Heart right ventricle (tissue), 16 donors: ENCODE measurements around the gene ACTL10. TPM values are rescaled to one million over a fixed set of nuclear protein-coding genes. Genes with fewer than 3 reads are reported as not detected.
A peak's percentile ranks its signal among the peaks of the same experiment; 100 is the strongest.
"Not testable (repeated sequence)": the region's sequence is repeated elsewhere in the genome, so short reads cannot be mapped to it uniquely, and the experiment has no call there.

ENCODE experiments used
- ATAC-seq, 8 donors: fragments of 200-7000 bp; cut with Tn5 transposase; one replicate each; pipeline ENCODE4 v1.9.1; 2020; ENCODE audit warnings: mild to moderate bottlenecking in 8 of 8, moderate library complexity in 8 of 8, moderate number of reproducible peaks in 1 of 8
- DNase-seq, 2 donors: peaks; one replicate each; pipeline ENCODE4 v3.0.0-alpha.2; 2020
- H3K27ac ChIP-seq, 10 donors: fragments of 200-600 bp; sonication (generic) in 2 of 10; one replicate each; pipeline versions ENCODE4 v1.5.0 to v1.8.0; 2020 to 2022; ENCODE audit warnings: mild to moderate bottlenecking in 3 of 10
- H3K27me3 ChIP-seq, 7 donors: fragments of 200-600 bp; one replicate each; pipeline ENCODE4 v1.8.0; 2021 to 2022; ENCODE audit warnings: mild to moderate bottlenecking in 2 of 7
- H3K36me3 ChIP-seq, 9 donors: fragments of 200-600 bp; sonication (generic) in 1 of 9; one replicate each; pipeline versions ENCODE4 v1.5.0 to v1.8.0; 2020 to 2022; ENCODE audit warnings: mild to moderate bottlenecking in 2 of 9
- H3K4me1 ChIP-seq, 9 donors: fragments of 200-600 bp; sonication (generic) in 1 of 9; one replicate each; pipeline versions ENCODE4 v1.5.0 to v1.8.0; 2020 to 2022; ENCODE audit warnings: mild to moderate bottlenecking in 4 of 9
- H3K4me3 ChIP-seq, 10 donors: fragments of 200-600 bp; sonication (generic) in 2 of 10; one replicate each; pipeline versions ENCODE4 v1.5.0 to v1.8.0; 2020 to 2022; ENCODE audit warnings: mild to moderate bottlenecking in 7 of 10, moderate library complexity in 2 of 10
- H3K9me3 ChIP-seq, 11 donors: fragments of 200-600 bp in 10 of 11; sonication (generic) in 2 of 11; one replicate each; pipeline versions ENCODE4 v1.5.0 to v1.8.0; 2013 to 2022; ENCODE audit warnings: mild to moderate bottlenecking in 2 of 11, control low read depth in 1 of 11, moderate library complexity in 1 of 11
- WGBS, 2 donors: extraction: QIAGEN DNeasy Blood & Tissue Kit; methylation state at CpG; one replicate each; pipeline ENCODE4 v1.1.7; 2013; ENCODE audit warnings: inconsistent platforms in 1 of 2; 5-methylcytosine and 5-hydroxymethylcytosine counted together
- intact Hi-C, 10 donors: fragments of 100-400 bp; cut with DNase I; formaldehyde crosslinking; loops; one replicate each; pipeline versions ENCODE4 v1.11.1 to v1.14.2; 2022
- polyA plus RNA-seq, 2 donors: library from polyadenylated mRNA; stranded (reverse); fragments of 200-250 nt; gene quantifications; one replicate each; pipeline ENCODE4 v1.2.3, GENCODE V29; 2013
- total RNA-seq, 10 donors: library from RNA; stranded (reverse); fragmentation: NEBNext Ultra II Directional in 3 of 10; extraction: Animal tissue kit (Norgen Biotek cat#: 25700) in 3 of 10; gene quantifications; one replicate each; pipeline versions ENCODE4 v1.2.1 to v1.2.4, GENCODE V29; 2021 to 2023
- TF ChIP-seq, protein P1 (sequence below), 9 donors: fragments of 200-600 bp; sonication (generic) in 2 of 9; IDR thresholded peaks; one replicate each; pipeline versions ENCODE4 v1.5.0 to v1.8.0; 2021 to 2022; ENCODE audit warnings: antibody characterized with exemption in 9 of 9, mild to moderate bottlenecking in 5 of 9, moderate library complexity in 1 of 9
- donor health status: Arrhythmogenic right ventricular cardiomyopathy.
- donor health status: ischemic (EF 13 %, LVEDD 7.1; RV severe dilation, severe dysfunction).
- donor health status: healthy with polysubstance abuse.
- donor health status: DM: no; HTN: yes; CAD: no.
- donor health status: DM: no; HTN: no; CAD: no.
- donor health status: ischemic (EF 25% LVEDD 6.9; RV normal size, moderate dysfunction).
- donor health status: ischemic (EF 25% LVEDD 5.7; RV mildly dilated, moderate dysfunction).
- donor health status: healthy.
- donor health status: DM: yes; HTN: yes; CAD: no.
- donor health status: Ischemic cardiomyopathy.
- donor health status: ischemic (EF 35%, LVEDD 5.7; RV mildly dilated, moderate dysfunction).
- donor health status: nonischemic (EF 11% LVEDD 7.7; RV severe dilation, severe dysfunction).
- donor health status: DM: yes; HTN: yes; CAD: no.
- donor health status: PGD.
- donor health status: ischemic (EF 29% LVEDD 5.4; RV normal size, mild dysfunction).
- donor health status: nonischemic (EF 23%, LVEDD 6.1; RV moderate dilation, normal function).

ACTL10 gene
- total and polyA plus RNA-seq, 12 donors, result 0.11 to 1.2 (median 0.30) TPM; not detected in 4

DNA sequence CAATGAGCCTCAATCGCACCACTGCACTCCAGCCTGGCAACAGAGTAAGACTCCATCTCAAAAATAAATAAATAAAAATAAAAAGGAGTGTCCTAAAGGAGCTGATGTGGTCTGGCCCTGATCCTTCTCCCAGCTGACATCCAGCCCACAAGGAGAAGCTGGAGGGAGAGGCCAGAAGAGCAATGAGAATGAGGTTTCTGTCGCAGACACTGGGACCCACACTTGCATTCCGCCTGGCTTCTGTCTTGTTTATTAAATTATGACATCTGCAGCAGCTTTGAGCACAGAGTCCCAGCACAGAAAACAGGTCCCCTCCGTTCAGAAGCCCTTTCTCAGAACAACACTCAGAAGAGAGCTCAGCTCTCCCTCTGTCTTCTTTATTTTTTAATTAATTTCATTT lies 29.7 kb downstream of the ACTL10 start:
- H3K27ac ChIP-seq, result peak overlapping the region in 2 of 10 donors; percentile 16 to 34
- no peaks in the 10 kb centered on the region for H3K36me3 ChIP-seq

GRCh38 chr20:33697129-33697528 lies 30.4 kb downstream of the ACTL10 start:
- DNase-seq, result peak in 1 of 2 donors; percentile 43
- Histone ChIP-seq H3K4me3 (no peak overlapping the region), H3K9me3 (no peaks in the 10 kb centered on the region), H3K27me3 (no peaks in the 10 kb centered on the region), H3K27ac (peak overlapping the region in 3 of 10 donors; percentile 16 to 50 (median 47)), H3K4me1 (peaks cover 0 to 31% (median 10%) of the 10 kb centered on the region in 9 donors), H3K36me3 (no peaks in the 10 kb centered on the region)
- intact Hi-C loops, result no loop called here
- TF ChIP-seq, protein P1, sequence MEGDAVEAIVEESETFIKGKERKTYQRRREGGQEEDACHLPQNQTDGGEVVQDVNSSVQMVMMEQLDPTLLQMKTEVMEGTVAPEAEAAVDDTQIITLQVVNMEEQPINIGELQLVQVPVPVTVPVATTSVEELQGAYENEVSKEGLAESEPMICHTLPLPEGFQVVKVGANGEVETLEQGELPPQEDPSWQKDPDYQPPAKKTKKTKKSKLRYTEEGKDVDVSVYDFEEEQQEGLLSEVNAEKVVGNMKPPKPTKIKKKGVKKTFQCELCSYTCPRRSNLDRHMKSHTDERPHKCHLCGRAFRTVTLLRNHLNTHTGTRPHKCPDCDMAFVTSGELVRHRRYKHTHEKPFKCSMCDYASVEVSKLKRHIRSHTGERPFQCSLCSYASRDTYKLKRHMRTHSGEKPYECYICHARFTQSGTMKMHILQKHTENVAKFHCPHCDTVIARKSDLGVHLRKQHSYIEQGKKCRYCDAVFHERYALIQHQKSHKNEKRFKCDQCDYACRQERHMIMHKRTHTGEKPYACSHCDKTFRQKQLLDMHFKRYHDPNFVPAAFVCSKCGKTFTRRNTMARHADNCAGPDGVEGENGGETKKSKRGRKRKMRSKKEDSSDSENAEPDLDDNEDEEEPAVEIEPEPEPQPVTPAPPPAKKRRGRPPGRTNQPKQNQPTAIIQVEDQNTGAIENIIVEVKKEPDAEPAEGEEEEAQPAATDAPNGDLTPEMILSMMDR (IDR thresholded peaks at IDR 0.05), result no peak
- 73% methylated on average over 8 of the region's 8 CpGs for WGBS, 2 donors
- ATAC-seq, result peak; percentile 35 to 82 (median 77)

More for the DNA sequence above, 29.7 kb downstream of the ACTL10 start:
- H3K9me3 ChIP-seq, result no peaks in the 10 kb centered on the region
- 78 to 82% methylated on average over 4 of the region's 4 CpGs for WGBS, 2 donors
- no peak for ATAC-seq
- no peak overlapping the region for H3K4me3 ChIP-seq
- intact Hi-C loops, result no loop called here
- no peaks in the 10 kb centered on the region for H3K27me3 ChIP-seq
- H3K4me1 ChIP-seq, result peaks cover 0 to 31% (median 10%) of the 10 kb centered on the region in 9 donors
- TF ChIP-seq, protein P1 (IDR thresholded peaks at IDR 0.05), result no peak
- no peak for DNase-seq

DNA sequence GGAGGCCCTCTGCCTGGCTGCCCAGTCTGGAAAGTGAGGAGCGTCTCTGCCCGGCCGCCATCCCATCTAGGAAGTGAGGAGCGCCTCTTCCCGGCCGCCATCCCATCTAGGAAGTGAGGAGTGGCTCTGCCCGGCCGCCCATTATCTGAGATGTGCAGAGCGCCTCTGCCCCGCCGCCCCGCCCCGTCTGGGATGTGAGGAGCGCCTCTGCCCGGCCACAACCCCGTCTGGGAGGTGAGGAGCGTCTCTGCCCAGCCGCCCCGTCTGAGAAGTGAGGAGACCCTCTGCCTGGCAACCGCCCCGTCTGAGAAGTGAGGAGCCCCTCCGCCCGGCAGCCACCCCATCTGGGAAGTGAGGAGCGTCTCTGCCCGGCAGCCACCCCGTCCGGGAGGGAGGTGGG lies 32.2 kb downstream of the ACTL10 start:
- WGBS, 2 donors, result 94 to 97% methylated on average over 6 to 19 of the region's 27 CpGs
- H3K4me3 ChIP-seq, DNase-seq, H3K27me3 ChIP-seq, H3K27ac ChIP-seq, ATAC-seq, intact Hi-C loops, H3K9me3 ChIP-seq, H3K36me3 ChIP-seq: not testable (repeated sequence)
- peaks cover 0 to 35% (median 8%) of the 10 kb centered on the region in 9 donors for H3K4me1 ChIP-seq

- ATAC-seq, result not testable (repeated sequence)
Observed at GRCh38 chr20:33700696-33701441, 34.1 kb downstream of the ACTL10 start.

DNA sequence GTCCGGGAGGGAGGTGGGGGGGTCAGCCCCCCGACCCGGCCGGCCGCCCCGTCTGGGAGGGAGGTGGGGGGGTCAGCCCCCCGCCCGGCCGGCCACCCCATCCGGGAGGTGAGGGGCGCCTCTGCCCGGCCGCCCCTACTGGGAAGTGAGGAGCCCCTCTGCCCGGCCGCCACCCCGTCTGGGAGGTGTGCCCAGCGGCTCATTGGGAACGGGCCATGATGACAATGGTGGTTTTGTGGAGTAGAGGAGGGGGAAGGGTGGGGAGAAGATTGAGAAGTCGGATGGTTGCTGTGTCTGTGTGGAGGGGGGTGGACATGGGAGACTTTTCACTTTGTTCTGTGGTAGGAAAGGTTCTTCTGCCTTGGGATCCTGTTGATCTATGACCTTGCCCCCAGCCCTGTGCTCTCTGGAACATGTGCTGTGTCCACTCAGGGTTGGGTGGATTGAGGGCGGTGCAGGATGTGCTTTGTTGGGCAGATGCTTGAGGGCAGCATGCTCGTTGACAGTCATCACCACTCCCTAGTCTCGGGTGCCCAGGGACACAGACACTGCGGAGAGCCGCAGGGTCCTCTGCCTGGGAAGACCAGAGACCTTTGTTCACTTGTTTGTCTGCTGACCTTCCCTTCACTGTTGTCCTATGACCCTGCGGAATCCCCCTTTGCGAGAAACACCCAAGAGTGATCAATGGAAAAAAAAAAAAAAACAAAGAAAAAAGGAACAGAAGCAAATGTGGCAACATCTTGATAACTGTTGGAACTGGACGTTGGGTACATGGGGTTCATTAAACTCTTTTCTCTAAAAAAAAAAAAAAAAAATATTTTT lies 35.1 kb downstream of the ACTL10 start:
- H3K27ac ChIP-seq, result no peak overlapping the region
- H3K4me1 ChIP-seq, result peaks cover 0 to 20% (median 4%) of the 10 kb centered on the region in 9 donors
- no peaks in the 10 kb centered on the region for H3K9me3 ChIP-seq
- ATAC-seq (no peak), DNase-seq (no peak)
- 87 to 91% methylated on average over 19 to 23 of the region's 27 CpGs for WGBS, 2 donors
- H3K4me3 ChIP-seq, result no peak overlapping the region
- intact Hi-C loops, result no loop called here
- no peaks in the 10 kb centered on the region for H3K27me3 ChIP-seq
- H3K36me3 ChIP-seq, result peaks cover 0 to 29% (median 0%) of the 10 kb centered on the region in 9 donors
- TF ChIP-seq, protein P1 (IDR thresholded peaks at IDR 0.05), result no peak

More at GRCh38 chr20:33700696-33701441, 34.1 kb downstream of the ACTL10 start:
- H3K27ac ChIP-seq, DNase-seq, intact Hi-C loops, H3K27me3 ChIP-seq, H3K9me3 ChIP-seq, H3K4me3 ChIP-seq: not testable (repeated sequence)
- peaks cover 0 to 19% (median 0%) of the 10 kb centered on the region in 9 donors for H3K36me3 ChIP-seq
- H3K4me1 ChIP-seq, result peaks cover 0 to 27% (median 6%) of the 10 kb centered on the region in 9 donors
- 92 to 96% methylated on average over 35 to 45 of the region's 45 CpGs for WGBS, 2 donors
